HG03095 (cell line): Measurements from ENCODE around the gene GMNC.

Experiments used
- ATAC-seq: cut with Tn5 transposase; IDR thresholded peaks from one replicate; pipeline ENCODE4 v1.9.1; 2021; ENCODE audit warnings: moderate library complexity; ENCODE audit not compliant: unreplicated experiment

GMNC gene

GRCh38 chr3:190853464-190853863 lies 9.0 kb downstream of the GMNC start:
- ATAC-seq, result no peak

- ATAC-seq, result no peak
Measured at GRCh38 chr3:190849607-190850006, 12.9 kb downstream of the GMNC start.

- no peak for ATAC-seq
Measured at GRCh38 chr3:190848870-190849269, 13.6 kb downstream of the GMNC start.

GRCh38 chr3:190847436-190847835 lies 15.1 kb downstream of the GMNC start:
- ATAC-seq, result no peak

- ATAC-seq, result no peak
Measured at GRCh38 chr3:190840146-190840545, 22.3 kb downstream of the GMNC start.

GRCh38 chr3:190831225-190831624 lies 31.3 kb downstream of the GMNC start:
- no peak for ATAC-seq

GRCh38 chr3:190830031-190830430 lies 32.5 kb downstream of the GMNC start:
- ATAC-seq, result no peak

- ATAC-seq, result no peak
Measured at GRCh38 chr3:190826018-190826417, 36.5 kb downstream of the GMNC start.

- ATAC-seq, result no peak
Measured at GRCh38 chr3:190825386-190826016, 37.0 kb downstream of the GMNC start.

- peak; percentile 78 for ATAC-seq
Measured at GRCh38 chr3:190811775-190812480, 50.6 kb downstream of the GMNC start.

- no peak for ATAC-seq
Measured at GRCh38 chr3:190810957-190811356, 51.5 kb downstream of the GMNC start.

- no peak for ATAC-seq
Measured at GRCh38 chr3:190809351-190809750, 53.1 kb downstream of the GMNC start.

- no peak for ATAC-seq
Measured at GRCh38 chr3:190807719-190808375, 54.6 kb downstream of the GMNC start.
